Naive thymus-derived CD8-positive, alpha-beta T cell (primary cell): ENCODE data around the gene AARS2. TPM values are rescaled to one million over a fixed set of nuclear protein-coding genes. Genes with fewer than 3 reads are reported as not detected.

Experiments
- ATAC-seq, 2 donors: fragments of 150-1000 bp; cut with Tn5 transposase in 1 of 2; sonication (Bioruptor Pico), chemical (Tn5 transposase) in 1 of 2; 1 replicate in 1 of 2; 2 replicates in 1 of 2; pipeline ENCODE4 v1.10.0; 2021; ENCODE audit warnings: mild to moderate bottlenecking in 2 of 2, moderate library complexity in 2 of 2
- POLR2A ChIA-PET: fragments of 350-600 bp; sonication (Branson Sonifier 250); formaldehyde crosslinking; loops from one replicate; lab custom pipeline; 2021; ENCODE audit warnings: antibody characterized with exemption; lab: Charles Lee
- DNase-seq, 10 donors: peaks; one replicate each; pipeline versions ENCODE4 v3.0.0 to v3.0.0-alpha.2; 2020 to 2022
- H3K27ac Mint-ChIP-seq, 10 donors: one replicate each; pipeline ENCODE4 v1.8.0; 2020 to 2022; ENCODE audit warnings: mild to moderate bottlenecking in 10 of 10, mixed read lengths in 10 of 10, moderate library complexity in 4 of 10, inconsistent platforms in 1 of 10
- H3K27me3 Mint-ChIP-seq, 5 donors: one replicate each; pipeline ENCODE4 v1.8.0; 2021 to 2022; ENCODE audit warnings: mixed read lengths in 5 of 5
- H3K36me3 Mint-ChIP-seq, 3 donors: one replicate each; pipeline ENCODE4 v1.8.0; 2020 to 2022; ENCODE audit warnings: mixed read lengths in 3 of 3, mild to moderate bottlenecking in 2 of 3, inconsistent platforms in 1 of 3
- H3K4me1 Mint-ChIP-seq, 4 donors: one replicate each; pipeline ENCODE4 v1.8.0; 2021 to 2022; ENCODE audit warnings: mixed read lengths in 4 of 4
- H3K4me3 Mint-ChIP-seq, 10 donors: one replicate each; pipeline ENCODE4 v1.8.0; 2020 to 2022; ENCODE audit warnings: mild to moderate bottlenecking in 10 of 10, mixed read lengths in 10 of 10, moderate library complexity in 6 of 10, inconsistent platforms in 1 of 10
- H3K9me3 Mint-ChIP-seq, 9 donors: one replicate each; pipeline ENCODE4 v1.8.0; 2020 to 2022; ENCODE audit warnings: mixed read lengths in 9 of 9, mild to moderate bottlenecking in 3 of 9, inconsistent platforms in 1 of 9, moderate library complexity in 1 of 9
- polyA plus RNA-seq, 3 donors: library from polyadenylated mRNA; unstranded; fragments of 300-500 nt; fragmentation: Illumina TruSeq; gene quantifications; one replicate each; pipeline ENCODE4 v1.2.3, GENCODE V29; 2021
- total RNA-seq, 8 experiments: library from RNA in 2 of 8; stranded (reverse) in 2 of 8; gene quantifications; one replicate each; pipeline ENCODE4 v1.2.3 and lab custom pipeline; 2021 to 2026

The AARS2 gene
- total and polyA plus RNA-seq, 5 experiments from 2014 or later, result 5.2 to 24.1 (median 13.5) TPM

GRCh38 chr6:44257025-44257752 is 56.0 kb downstream of the AARS2 start, which contains the start of gene SLC35B2:
SLC35B2 (minus strand) TSS chr6:44257528; CDS start chr6:44257410, 118 bp downstream.
- Mint-ChIP-seq H3K4me1 (peaks cover 35 to 83% (median 61%) of the 10 kb centered on the region in 4 donors), H3K27ac (peak within 1 kb of the TSS; percentile 91 to 97 (median 94)), H3K9me3 (no peaks in the 10 kb centered on the region), H3K27me3 (no peaks in the 10 kb centered on the region), H3K36me3 (peaks cover 0 to 42% (median 12%) of the 10 kb centered on the region in 3 donors), H3K4me3 (peak within 1 kb of the TSS; percentile 78 to 97 (median 90))
- ATAC-seq (peak; percentile 72 to 84), DNase-seq (peak; percentile 40 to 79 (median 70))
- POLR2A ChIA-PET, result interaction anchor here (0.7 to 5.9 kb wide), 12 partner anchors 9 to 214 kb away, joined by 3 to 156 read pairs (median 4); partner anchors contain the start of genes AARS2, CDC5L, HSP90AB1 and TMEM151B

- peaks cover 5 to 47% (median 17%) of the 10 kb centered on the region in 3 donors for H3K36me3 Mint-ChIP-seq
- DNase-seq (no peak), ATAC-seq (peak in 1 of 2 donors; percentile 12)
- no peaks in the 10 kb centered on the region for H3K9me3 Mint-ChIP-seq
- H3K27ac Mint-ChIP-seq, result peak overlapping the region; percentile 78 to 94 (median 91)
- H3K27me3 Mint-ChIP-seq, result no peaks in the 10 kb centered on the region
- peaks cover 38 to 84% (median 63%) of the 10 kb centered on the region in 4 donors for H3K4me1 Mint-ChIP-seq
- POLR2A ChIA-PET, result interaction anchor here (0.7 to 5.9 kb wide), 12 partner anchors 10 to 215 kb away, joined by 3 to 156 read pairs (median 4); partner anchors contain the start of genes AARS2, CDC5L, HSP90AB1 and TMEM151B
- H3K4me3 Mint-ChIP-seq, result peak overlapping the region; percentile 78 to 97 (median 88)
Observed at GRCh38 chr6:44256775-44257024, 56.4 kb downstream of the AARS2 start.

GRCh38 chr6:44255871-44256774 is 57.0 kb downstream of the AARS2 start:
- DNase-seq (peak in 5 of 10 donors; percentile 50 to 70 (median 59)), ATAC-seq (peak; percentile 20 to 33)
- Mint-ChIP-seq H3K27me3 (no peaks in the 10 kb centered on the region), H3K27ac (peak overlapping the region; percentile 78 to 94 (median 92)), H3K4me3 (peak overlapping the region; percentile 78 to 97 (median 88)), H3K9me3 (no peaks in the 10 kb centered on the region), H3K4me1 (peaks cover 41 to 85% (median 64%) of the 10 kb centered on the region in 4 donors), H3K36me3 (peaks cover 8 to 53% (median 22%) of the 10 kb centered on the region in 3 donors)
- POLR2A ChIA-PET, result interaction anchor here (0.5 to 5.9 kb wide), 14 partner anchors 8 to 215 kb away, joined by 3 to 156 read pairs (median 4); partner anchors contain the start of genes AARS2, CDC5L, HSP90AB1 and TMEM151B

- no peaks in the 10 kb centered on the region for H3K27me3 Mint-ChIP-seq
- POLR2A ChIA-PET, result interaction anchor here (0.5 to 5.9 kb wide), 3 partner anchors 9 to 39 kb away, joined by 4 to 156 read pairs (median 7); partner anchors contain the start of gene HSP90AB1
- H3K4me3 Mint-ChIP-seq, result peak overlapping the region; percentile 78 to 97 (median 88)
- peaks cover 44 to 83% (median 70%) of the 10 kb centered on the region in 4 donors for H3K4me1 Mint-ChIP-seq
- no peak for ATAC-seq
- H3K9me3 Mint-ChIP-seq, result no peaks in the 10 kb centered on the region
- peak overlapping the region; percentile 71 to 94 (median 92) for H3K27ac Mint-ChIP-seq
- peaks cover 8 to 61% (median 25%) of the 10 kb centered on the region in 3 donors for H3K36me3 Mint-ChIP-seq
- DNase-seq, result no peak
Observed at GRCh38 chr6:44255105-44255808, 57.9 kb downstream of the AARS2 start.

GRCh38 chr6:44254191-44255104 is 58.7 kb downstream of the AARS2 start:
- no peak for DNase-seq
- ATAC-seq, result no peak
- Mint-ChIP-seq H3K27me3 (no peaks in the 10 kb centered on the region), H3K9me3 (no peaks in the 10 kb centered on the region), H3K4me3 (peak overlapping the region in 6 of 10 donors; percentile 22 to 85 (median 71)), H3K36me3 (peaks cover 8 to 69% (median 27%) of the 10 kb centered on the region in 3 donors), H3K27ac (peak overlapping the region in 9 of 10 donors; percentile 19 to 93 (median 74)), H3K4me1 (peaks cover 50 to 87% (median 78%) of the 10 kb centered on the region in 4 donors)
- POLR2A ChIA-PET, result interaction anchor here (0.5 to 5.9 kb wide), 6 partner anchors 8 to 1507 kb away, joined by 3 to 156 read pairs (median 3); partner anchors contain the start of gene HSP90AB1

- Mint-ChIP-seq H3K27ac (peak overlapping the region in 9 of 10 donors; percentile 1 to 93 (median 45)), H3K9me3 (no peaks in the 10 kb centered on the region), H3K4me1 (peaks cover 56 to 89% (median 84%) of the 10 kb centered on the region in 4 donors), H3K36me3 (peaks cover 8 to 74% (median 32%) of the 10 kb centered on the region in 3 donors), H3K27me3 (no peaks in the 10 kb centered on the region), H3K4me3 (peak overlapping the region in 2 of 10 donors; percentile 18 to 62)
- peak in 8 of 10 donors; percentile 49 to 71 (median 54) for DNase-seq
- ATAC-seq, result peak in 1 of 2 donors; percentile 18
- POLR2A ChIA-PET, result interaction anchor here (0.5 to 5.9 kb wide), 4 partner anchors 7 to 1506 kb away, joined by 3 to 156 read pairs (median 3); partner anchors contain the start of gene HSP90AB1
Observed at GRCh38 chr6:44253307-44254101, 59.6 kb downstream of the AARS2 start.

GRCh38 chr6:44251576-44252524 is 61.3 kb downstream of the AARS2 start:
- POLR2A ChIA-PET, result interaction anchor here (1.4 kb wide), 1 partner anchor 10 kb away, joined by 3 read pairs; no protein-coding TSS in a partner anchor
- H3K27me3 Mint-ChIP-seq, result peaks cover 0 to 2% (median 0%) of the 10 kb centered on the region in 5 donors
- H3K9me3 Mint-ChIP-seq, result peaks cover 0 to 2% (median 0%) of the 10 kb centered on the region in 9 donors
- DNase-seq (no peak), ATAC-seq (no peak)
- peak overlapping the region in 7 of 10 donors; percentile 4 to 99 (median 37) for H3K27ac Mint-ChIP-seq
- H3K36me3 Mint-ChIP-seq, result peaks cover 11 to 83% (median 37%) of the 10 kb centered on the region in 3 donors
- H3K4me1 Mint-ChIP-seq, result peaks cover 55 to 90% (median 82%) of the 10 kb centered on the region in 4 donors
- peak overlapping the region in 5 of 10 donors; percentile 5 to 48 (median 15) for H3K4me3 Mint-ChIP-seq

- Mint-ChIP-seq H3K4me1 (peaks cover 48 to 85% (median 76%) of the 10 kb centered on the region in 4 donors), H3K27ac (peak overlapping the region in 3 of 10 donors; percentile 27 to 99 (median 56)), H3K9me3 (peaks cover 0 to 4% (median 0%) of the 10 kb centered on the region in 9 donors), H3K36me3 (peaks cover 13 to 80% (median 37%) of the 10 kb centered on the region in 3 donors), H3K4me3 (peak overlapping the region in 1 of 10 donors; percentile 100), H3K27me3 (peaks cover 0 to 3% (median 0%) of the 10 kb centered on the region in 5 donors)
- DNase-seq, result no peak
- POLR2A ChIA-PET, result interaction anchor here (1.4 kb wide), 1 partner anchor 9 kb away, joined by 3 read pairs; no protein-coding TSS in a partner anchor
- no peak for ATAC-seq
Observed at GRCh38 chr6:44250718-44251123, 62.4 kb downstream of the AARS2 start.
